ENCODE data around the gene PDE4B. TPM values are rescaled to one million over a fixed set of nuclear protein-coding genes. Genes with fewer than 3 reads are reported as not detected.
"Not testable (repeated sequence)": the region's sequence is repeated elsewhere in the genome, so short reads cannot be mapped to it uniquely, and the experiment has no call there.

Gene PDE4B
- total and polyA plus RNA-seq, 12 donors, result 1.2 to 14.9 (median 3.9) TPM

- H3K27me3 ChIP-seq, result no peaks in the 10 kb centered on the region
- H3K4me3 ChIP-seq, result no peak overlapping the region
- intact Hi-C loops (cut with DNase I), result no loop called here
- H3K27ac ChIP-seq, result no peak overlapping the region
- TF ChIP-seq CTCF (IDR thresholded peaks at IDR 0.05) (no peak), POLR2A (IDR thresholded peaks at IDR 0.05) (no peak)
- no peak for DNase-seq
- H3K9me3 ChIP-seq (replicated peaks in 1 of 3), result no peaks in the 10 kb centered on the region
- 58 to 67% (median 61%) methylated on average over 4 of the region's 4 CpGs for WGBS, 4 donors
- no peaks in the 10 kb centered on the region for H3K36me3 ChIP-seq (replicated peaks in 1 of 2)
- H3K4me1 ChIP-seq (replicated peaks in 1 of 2), result no peaks in the 10 kb centered on the region
These were observed 292.9 kb downstream of the PDE4B start for GRCh38 chr1:66085600-66085999.

DNA sequence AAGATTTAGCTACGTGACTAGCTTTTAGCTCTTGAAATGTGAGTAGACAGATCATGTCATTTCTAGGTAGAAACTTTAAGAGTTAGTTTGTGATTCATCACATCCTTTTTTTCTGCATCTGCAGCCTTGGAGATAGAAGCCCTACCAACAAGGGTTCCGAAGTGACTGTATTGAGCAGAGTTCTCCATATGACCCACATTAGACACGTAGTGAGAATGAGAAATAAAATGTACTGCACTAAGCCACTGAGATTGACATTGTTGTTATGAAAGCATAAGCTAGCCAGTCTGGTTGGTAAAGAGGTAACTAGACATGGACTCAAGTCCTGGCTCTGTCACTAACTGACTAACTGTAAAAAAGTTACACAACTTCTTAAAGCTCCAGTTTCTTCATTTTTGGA, 296.1 kb downstream of the PDE4B start:
- TF ChIP-seq CTCF (IDR thresholded peaks at IDR 0.05) (no peak), POLR2A (IDR thresholded peaks at IDR 0.05) (no peak)
- Histone ChIP-seq H3K36me3 (replicated peaks in 1 of 2) (no peaks in the 10 kb centered on the region), H3K4me1 (replicated peaks in 1 of 2) (no peaks in the 10 kb centered on the region), H3K4me3 (no peak overlapping the region), H3K9me3 (replicated peaks in 1 of 3) (no peaks in the 10 kb centered on the region), H3K27ac (no peak overlapping the region), H3K27me3 (no peaks in the 10 kb centered on the region)
- WGBS, 4 donors, result 48 to 78% (median 61%) methylated on average over 3 of the region's 3 CpGs
- no peak for DNase-seq
- intact Hi-C loops (cut with DNase I), result no loop called here

DNA sequence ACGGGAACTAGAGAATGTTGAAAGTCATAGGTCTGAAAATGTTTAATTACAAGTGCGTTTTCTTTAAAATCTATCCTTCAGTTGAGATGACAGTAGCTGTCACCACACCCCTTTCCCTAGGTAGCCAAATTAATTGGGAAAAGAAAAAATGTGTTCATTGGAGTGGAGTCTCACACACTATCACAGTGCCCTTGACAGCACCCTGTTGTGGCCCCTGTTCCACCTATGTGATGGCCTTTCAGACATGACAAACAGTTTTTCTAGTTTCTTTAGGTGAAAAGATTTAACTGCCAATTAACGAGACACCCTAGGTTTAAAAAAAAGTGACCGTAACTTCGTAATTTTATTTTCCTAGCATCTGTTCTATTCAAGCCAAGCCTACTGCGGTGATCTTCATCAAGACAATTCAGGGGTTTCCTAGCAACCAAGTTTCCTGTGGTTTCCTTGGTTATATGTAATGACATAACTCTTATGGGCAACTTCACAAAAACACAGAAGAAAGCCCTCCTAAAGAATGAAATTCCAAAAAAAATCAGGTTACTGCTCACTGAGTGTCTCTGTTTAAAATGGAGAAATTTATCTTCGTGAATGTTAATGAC, 298.3 kb downstream of the PDE4B start:
- no peaks in the 10 kb centered on the region for H3K36me3 ChIP-seq (replicated peaks in 1 of 2)
- no peak for DNase-seq
- no peak overlapping the region for H3K4me3 ChIP-seq
- no peaks in the 10 kb centered on the region for H3K27me3 ChIP-seq
- no peak overlapping the region for H3K27ac ChIP-seq
- no peaks in the 10 kb centered on the region for H3K4me1 ChIP-seq (replicated peaks in 1 of 2)
- intact Hi-C loops (cut with DNase I), result no loop called here
- 60 to 67% (median 65%) methylated on average over 7 of the region's 7 CpGs for WGBS, 4 donors
- TF ChIP-seq CTCF (IDR thresholded peaks at IDR 0.05), result no peak
- no peak for TF ChIP-seq POLR2A (IDR thresholded peaks at IDR 0.05)
- no peaks in the 10 kb centered on the region for H3K9me3 ChIP-seq (replicated peaks in 1 of 3)

DNA sequence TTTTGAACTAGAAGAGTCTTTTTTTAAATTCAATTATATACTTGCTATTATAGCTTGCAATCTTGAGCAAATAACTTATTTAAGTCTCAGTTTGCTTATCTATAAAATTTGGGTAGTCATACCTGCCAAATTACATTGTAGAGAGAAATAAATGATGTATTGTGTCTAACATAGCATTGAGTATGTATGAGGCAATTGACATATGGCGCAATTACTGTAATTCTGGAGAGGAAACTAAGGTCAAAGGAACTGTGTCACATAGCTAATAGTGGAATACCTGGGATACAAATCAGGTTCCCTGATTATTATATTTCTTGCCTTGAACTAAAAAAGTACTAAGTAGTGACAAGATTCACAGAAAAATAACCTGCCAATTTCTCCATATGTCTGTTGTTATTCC, 302.5 kb downstream of the PDE4B start:
- TF ChIP-seq POLR2A (IDR thresholded peaks at IDR 0.05), result no peak
- TF ChIP-seq CTCF (IDR thresholded peaks at IDR 0.05), result no peak
- 91 to 97% (median 93%) methylated on average over 1 of the region's 1 CpG for WGBS, 4 donors
- DNase-seq, result no peak
- no peak overlapping the region for H3K27ac ChIP-seq
- H3K9me3 ChIP-seq (replicated peaks in 1 of 3), result no peaks in the 10 kb centered on the region
- no peaks in the 10 kb centered on the region for H3K4me1 ChIP-seq (replicated peaks in 1 of 2)
- no peak overlapping the region for H3K4me3 ChIP-seq
- intact Hi-C loops (cut with DNase I), result no loop called here
- no peaks in the 10 kb centered on the region for H3K27me3 ChIP-seq
- H3K36me3 ChIP-seq (replicated peaks in 1 of 2), result no peaks in the 10 kb centered on the region

- H3K4me1 ChIP-seq (replicated peaks in 1 of 2); H3K4me3 ChIP-seq; H3K27ac ChIP-seq; H3K9me3 ChIP-seq (replicated peaks in 1 of 3); intact Hi-C loops (cut with DNase I); DNase-seq; H3K36me3 ChIP-seq (replicated peaks in 1 of 2); H3K27me3 ChIP-seq: not testable (repeated sequence)
- 83 to 92% (median 90%) methylated on average over 3 to 4 of the region's 4 CpGs for WGBS, 4 donors
These were observed 308.3 kb downstream of the PDE4B start for GRCh38 chr1:66100959-66101358.

- DNase-seq; H3K36me3 ChIP-seq (replicated peaks in 1 of 2); H3K4me3 ChIP-seq; H3K4me1 ChIP-seq (replicated peaks in 1 of 2); H3K27ac ChIP-seq; H3K9me3 ChIP-seq (replicated peaks in 1 of 3); H3K27me3 ChIP-seq; intact Hi-C loops (cut with DNase I): not testable (repeated sequence)
- WGBS, 4 donors, result 87 to 100% (median 90%) methylated on average over 3 of the region's 5 CpGs
These were observed 311.4 kb downstream of the PDE4B start for GRCh38 chr1:66104076-66104475.
